K562 (cell line): Measurements from ENCODE around the gene RSPO1.

Experiments
- ATF2 ChIP-seq: sonication (generic); formaldehyde crosslinking; IDR thresholded peaks from 2 replicates; pipeline ENCODE4 v1.8.1; 2022; ENCODE audit warnings: missing genetic modification reagents
- CHD2 ChIP-seq: IDR thresholded peaks from 2 replicates; pipeline ENCODE4 v1.6.1; 2011; ENCODE audit warnings: low read depth, low read length
- ERF ChIP-seq: fragments of 450-650 bp; formaldehyde crosslinking; IDR thresholded peaks from 2 replicates; pipeline ENCODE4 v1.4.0; 2020; ENCODE audit warnings: mild to moderate bottlenecking, mixed read lengths
- SMC3 ChIP-seq: conservative IDR thresholded peaks from 2 replicates; pipeline ENCODE4 v1.6.1; 2011; ENCODE audit warnings: low read depth, low read length, improper control_type of control experiment; ENCODE audit not compliant: insufficient read depth
- ZNF384 ChIP-seq: IDR thresholded peaks from 2 replicates; pipeline ENCODE4 v1.6.1; 2012; ENCODE audit warnings: low read depth, low read length, improper control_type of control experiment
- TF ChIP-seq, protein P1 (sequence below), 3 experiments: IDR thresholded peaks in 2 of 3; conservative IDR thresholded peaks in 1 of 3; 2 replicates each; pipeline ENCODE4 v1.5.1; 2011 to 2012; ENCODE audit warnings: low read length in 3 of 3, mild to moderate bottlenecking in 3 of 3, control low read depth in 2 of 3, improper control_type of control experiment in 1 of 3, inconsistent platforms in 1 of 3, low read depth in 1 of 3, mixed read lengths in 1 of 3, moderate library complexity in 1 of 3; ENCODE audit not compliant: insufficient read depth in 2 of 3

GRCh38 chr1:37599940-37600339 is 34.8 kb downstream of the RSPO1 start:
- no peak for TF ChIP-seq ZNF384
- TF ChIP-seq SMC3, result no peak
- TF ChIP-seq, protein P1, sequence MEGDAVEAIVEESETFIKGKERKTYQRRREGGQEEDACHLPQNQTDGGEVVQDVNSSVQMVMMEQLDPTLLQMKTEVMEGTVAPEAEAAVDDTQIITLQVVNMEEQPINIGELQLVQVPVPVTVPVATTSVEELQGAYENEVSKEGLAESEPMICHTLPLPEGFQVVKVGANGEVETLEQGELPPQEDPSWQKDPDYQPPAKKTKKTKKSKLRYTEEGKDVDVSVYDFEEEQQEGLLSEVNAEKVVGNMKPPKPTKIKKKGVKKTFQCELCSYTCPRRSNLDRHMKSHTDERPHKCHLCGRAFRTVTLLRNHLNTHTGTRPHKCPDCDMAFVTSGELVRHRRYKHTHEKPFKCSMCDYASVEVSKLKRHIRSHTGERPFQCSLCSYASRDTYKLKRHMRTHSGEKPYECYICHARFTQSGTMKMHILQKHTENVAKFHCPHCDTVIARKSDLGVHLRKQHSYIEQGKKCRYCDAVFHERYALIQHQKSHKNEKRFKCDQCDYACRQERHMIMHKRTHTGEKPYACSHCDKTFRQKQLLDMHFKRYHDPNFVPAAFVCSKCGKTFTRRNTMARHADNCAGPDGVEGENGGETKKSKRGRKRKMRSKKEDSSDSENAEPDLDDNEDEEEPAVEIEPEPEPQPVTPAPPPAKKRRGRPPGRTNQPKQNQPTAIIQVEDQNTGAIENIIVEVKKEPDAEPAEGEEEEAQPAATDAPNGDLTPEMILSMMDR (IDR thresholded peaks at IDR 0.05 in 2 of 3, conservative IDR thresholded peaks at IDR 0.05 in 1 of 3; ENCODE audit: insufficient read depth in 2 of 3, low read depth in 1 of 3, low read length in 3 of 3), result no peak
- no peak for TF ChIP-seq ATF2 (CRISPR knock-in tag)
- no peak for TF ChIP-seq ERF (CRISPR knock-in tag)
- no peak for TF ChIP-seq CHD2
